HG03103 (cell line): Measurements from ENCODE around the gene AATF.

Source experiments
- ATAC-seq: cut with Tn5 transposase; IDR thresholded peaks from one replicate; pipeline ENCODE4 v1.9.1; 2021; ENCODE audit warnings: low read depth; ENCODE audit not compliant: unreplicated experiment

AATF gene

DNA sequence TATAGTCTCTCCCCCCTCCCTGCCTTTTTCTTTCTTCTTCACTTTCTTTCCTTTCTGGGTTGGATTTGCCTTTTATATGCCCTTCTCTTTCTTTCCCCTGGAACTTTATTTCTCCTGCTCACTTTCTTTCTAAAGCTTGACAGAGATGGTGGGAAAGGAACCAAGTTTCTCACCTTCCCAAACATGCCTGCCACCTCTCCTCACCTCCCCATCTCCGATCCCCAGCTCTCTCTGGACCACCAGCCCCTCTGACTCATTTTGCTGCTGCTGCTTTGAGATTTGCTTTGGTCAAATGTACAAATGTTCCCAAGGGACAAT is 18.2 kb upstream of the AATF start:
- ATAC-seq, result no peak

DNA sequence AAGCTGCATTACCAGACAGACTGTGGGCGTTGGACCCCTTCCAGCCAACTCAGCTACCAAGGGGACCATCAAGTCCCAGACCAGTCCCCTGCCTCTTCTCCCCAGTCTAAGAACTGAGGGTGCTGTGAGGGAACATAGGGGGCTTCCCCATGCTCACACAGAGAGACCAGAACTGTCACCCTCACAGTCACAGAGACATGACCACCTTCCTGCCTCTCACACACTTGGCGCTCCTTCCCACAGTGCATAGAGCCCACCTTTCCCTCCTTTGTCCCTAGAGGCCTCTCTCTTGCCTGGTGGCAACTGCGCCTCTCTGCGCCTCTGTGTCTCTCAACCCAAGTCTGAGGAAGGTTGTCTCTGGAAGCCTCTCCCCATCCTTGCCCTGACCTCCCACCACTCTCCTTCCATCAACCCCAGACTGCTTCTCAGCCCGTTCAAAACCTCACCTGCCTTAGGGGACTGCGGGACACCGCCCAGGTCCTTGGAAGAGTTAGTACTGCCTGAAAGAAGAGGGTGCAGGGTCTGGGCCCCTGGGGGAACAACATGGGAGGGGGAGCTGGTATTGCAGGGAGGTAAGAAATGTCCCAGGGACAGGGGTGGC is 17.6 kb upstream of the AATF start:
- no peak for ATAC-seq

DNA sequence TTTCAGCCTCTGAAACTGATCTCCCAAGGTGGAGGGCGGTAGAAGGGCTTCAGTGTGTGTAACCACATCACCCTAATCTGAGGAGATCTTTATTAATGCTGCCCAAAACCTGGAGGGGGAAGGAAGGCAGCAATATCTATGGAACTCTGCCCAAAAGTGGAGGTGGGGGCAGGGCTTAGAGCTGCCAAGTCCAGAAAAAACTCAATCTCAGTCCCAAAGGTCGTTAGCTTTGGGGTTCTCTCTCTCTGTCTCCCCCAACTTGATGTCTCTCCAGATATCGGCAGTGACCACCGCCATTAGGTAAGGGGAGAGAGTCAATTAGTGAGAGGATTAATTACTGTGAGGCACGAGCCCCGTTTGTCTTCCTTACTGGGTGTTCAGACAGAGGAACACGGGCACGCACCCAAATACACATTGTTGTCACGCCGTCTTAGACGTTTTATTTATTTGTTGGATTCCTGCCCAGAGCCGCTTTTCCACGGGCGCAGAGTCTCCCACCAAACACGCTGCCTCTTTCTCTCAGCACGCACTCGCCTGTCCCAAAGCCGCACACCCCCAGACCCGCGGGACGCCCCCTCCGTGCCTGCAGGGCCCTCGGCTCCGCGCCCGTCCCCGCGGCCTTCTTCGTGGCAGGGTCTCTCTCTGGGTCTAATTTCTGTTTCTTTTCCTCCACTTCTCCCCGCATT is 16.9 kb upstream of the AATF start:
- ATAC-seq, result no peak

DNA sequence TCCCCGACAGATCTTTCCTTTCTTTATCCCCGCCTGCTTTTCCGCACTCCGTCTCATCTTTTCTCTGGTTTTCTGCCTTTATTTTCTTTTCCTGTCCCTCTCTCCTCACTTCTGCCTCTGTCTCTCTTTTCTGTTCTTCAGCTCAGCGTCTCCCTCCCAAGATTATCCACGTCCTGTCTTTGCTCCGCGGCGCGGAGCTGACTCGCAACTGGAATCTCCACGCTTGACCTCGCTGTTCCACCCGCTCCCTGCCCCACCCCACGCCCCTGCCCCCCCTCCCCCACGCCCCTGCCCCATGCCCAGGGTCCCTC is 16.4 kb upstream of the AATF start:
- no peak for ATAC-seq

DNA sequence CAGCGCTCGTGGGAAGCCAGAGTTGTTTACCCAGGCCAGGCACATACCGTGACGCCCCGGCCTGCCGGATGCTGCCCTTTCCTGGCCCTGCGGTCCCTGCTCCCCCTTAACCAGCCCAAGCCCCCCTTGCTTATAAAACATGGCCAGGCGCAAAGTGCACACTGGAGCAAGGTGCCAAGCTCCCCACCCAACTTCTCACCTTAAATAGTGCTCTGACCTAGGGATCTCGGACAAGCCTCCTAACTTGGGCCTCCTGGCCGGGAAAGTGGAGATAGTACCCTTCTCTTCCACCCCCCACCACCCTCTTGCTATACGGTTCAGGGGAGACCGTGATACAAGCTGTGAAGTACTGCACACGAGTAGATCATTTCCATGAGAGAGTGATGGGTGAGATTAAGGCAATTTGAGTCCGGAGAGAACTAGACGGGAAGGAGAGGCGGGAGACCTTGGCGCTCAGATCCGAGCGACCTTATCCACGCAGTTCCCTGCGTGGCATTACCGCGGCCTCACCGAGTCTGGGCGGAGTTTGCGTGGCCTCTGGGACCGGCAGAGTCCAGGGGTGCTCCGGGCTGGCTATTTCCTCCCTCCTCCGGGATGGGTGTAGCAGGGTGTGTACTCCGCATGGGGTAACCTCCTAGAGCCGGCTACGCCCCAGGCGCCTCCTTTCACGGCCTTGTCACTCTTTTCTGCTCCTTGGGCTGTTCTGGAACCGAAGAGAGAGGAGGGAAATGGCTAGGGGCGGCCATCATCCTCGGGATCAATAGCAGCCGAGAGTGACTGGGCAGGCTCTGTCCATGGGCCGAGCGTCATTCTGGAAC is 15.9 kb upstream of the AATF start:
- ATAC-seq, result no peak

DNA sequence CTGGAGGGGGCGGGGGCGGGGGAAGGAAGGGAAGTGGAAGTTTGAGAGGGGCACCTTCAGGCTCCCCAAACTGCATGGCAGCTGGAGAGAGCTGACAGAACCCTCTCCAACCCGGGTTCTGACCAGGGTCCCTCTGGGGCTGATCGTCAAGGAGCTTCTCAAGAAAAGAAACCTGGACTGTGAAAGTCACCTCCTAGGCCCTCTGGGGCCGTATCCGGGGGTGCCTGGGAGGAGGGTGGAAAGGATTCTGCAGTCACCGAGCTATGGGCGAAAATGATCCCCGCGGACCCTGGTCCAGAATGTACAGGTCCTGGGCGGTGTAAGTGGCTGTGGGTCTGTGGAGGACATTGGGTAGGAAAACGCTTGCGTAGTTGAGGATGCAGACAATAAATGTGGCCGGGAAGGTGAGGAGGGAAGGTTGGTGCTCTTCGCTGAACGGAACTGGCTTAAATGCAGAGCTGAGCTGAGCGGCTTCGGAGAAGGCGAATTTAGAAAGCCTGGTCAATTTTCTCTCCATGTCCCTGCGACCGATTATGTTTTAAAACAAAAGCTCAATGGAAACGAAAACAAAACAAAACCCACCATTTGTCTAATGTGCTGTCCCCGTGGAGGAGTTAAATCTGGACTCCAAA is 15.1 kb upstream of the AATF start:
- no peak for ATAC-seq

DNA sequence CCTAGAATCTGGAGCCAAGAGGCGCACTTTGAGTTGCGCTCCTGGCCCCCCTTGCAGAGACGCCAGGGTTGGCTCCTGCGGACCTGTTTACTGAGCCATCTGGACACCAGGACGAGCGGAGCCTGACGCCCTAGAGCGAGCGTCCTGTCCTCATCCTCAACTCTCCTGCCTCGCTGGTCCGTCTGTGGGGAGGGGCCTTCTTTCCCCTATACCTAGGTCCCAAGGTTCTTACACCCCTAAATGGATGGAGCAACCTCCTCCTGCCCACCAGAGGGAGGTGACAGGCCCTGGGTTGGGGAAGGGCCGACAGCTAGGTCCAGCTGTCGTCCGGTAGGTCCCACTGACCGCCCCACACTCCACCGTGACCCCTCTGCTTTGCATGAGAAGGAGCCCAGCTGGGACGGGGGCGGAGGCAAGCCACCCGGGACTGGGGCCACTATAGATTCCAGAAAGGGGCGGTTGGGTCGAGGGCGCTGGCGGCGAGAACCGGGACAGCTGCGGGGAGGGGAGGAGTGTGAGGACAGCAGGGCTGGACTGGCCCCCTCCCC is 14.5 kb upstream of the AATF start:
- no peak for ATAC-seq

DNA sequence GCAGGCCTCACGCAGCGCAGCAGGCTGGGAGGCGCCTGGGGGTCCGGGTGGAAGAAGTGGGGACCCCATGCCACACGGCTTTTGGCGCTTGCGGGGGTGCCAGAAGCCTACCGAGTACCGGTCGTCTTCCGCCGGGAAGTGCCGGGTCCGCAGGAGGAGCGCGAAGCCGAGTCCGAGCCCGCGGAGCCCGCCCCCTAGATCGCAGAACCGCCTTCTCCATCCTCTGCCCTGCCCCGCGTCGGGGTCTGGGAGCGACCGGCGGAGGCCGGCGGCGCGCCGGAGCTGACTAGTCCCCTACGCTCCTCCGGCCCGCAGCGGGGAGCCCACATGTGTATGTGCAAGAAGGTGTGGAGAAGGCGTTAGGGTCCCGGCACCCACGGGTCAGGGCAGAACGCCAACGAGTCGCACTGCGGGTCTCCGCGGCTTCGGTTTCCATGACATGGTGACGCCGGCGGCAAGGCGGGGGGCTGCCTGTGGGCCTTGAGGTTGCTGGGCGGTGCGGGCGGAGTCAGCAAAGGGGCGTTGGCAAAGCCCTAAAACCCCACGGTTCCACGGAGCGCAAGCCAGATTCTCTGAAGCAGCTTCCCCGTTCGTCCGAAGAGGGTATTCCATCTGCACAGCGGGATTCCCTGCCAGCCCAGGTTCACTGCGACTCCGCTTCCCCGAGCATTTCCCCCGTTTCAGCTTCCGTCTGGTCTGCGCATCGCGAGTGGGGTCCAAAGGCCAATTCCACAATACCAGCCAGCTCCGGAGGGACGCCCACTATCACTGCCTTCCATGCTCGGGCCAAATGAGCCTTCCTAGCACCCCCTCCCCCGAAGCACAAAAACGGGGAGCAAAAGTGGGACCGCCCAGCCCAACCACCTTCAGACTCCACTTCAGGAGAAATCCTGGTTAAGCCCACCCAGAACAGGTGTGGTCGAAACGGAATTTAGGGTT is 13.8 kb upstream of the AATF start:
- no peak for ATAC-seq

DNA sequence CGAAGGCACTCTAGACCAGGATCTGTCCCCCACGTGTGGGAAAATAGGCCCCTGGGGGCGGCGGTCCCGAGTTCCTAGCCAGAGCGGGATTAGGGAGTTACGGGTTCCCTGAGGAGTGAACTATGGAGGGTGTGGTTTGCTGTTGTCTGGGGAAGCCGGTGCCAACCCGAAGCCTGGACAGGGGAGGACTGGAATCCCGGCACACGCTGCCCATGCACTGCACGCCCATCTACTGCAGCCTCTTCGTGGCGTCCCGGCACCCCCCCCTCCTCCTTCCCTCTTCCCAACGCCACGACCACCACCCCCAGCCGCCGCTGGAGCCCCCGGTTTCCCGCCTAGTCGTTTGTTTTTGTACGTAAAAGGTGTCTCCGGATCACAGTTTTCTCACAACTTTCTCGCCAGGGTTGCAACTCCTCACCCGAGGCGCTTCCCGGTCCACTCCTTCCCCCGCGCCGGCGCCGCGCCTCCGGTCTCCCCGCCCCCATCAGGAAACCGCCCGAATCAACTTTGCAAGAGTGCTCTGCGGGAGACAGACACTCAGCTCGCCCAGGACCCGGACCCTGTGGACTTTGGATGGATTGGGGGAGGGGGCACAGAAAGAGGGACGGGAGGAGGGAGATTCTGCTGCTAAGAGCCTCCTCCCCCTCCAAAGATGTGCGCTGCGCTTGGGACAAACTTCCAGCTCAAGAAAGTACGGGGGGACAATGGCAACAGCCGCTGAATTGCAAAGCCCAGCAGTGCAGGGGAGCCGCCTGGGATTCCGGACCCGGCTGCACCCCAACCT is 12.9 kb upstream of the AATF start:
- ATAC-seq, result no peak

DNA sequence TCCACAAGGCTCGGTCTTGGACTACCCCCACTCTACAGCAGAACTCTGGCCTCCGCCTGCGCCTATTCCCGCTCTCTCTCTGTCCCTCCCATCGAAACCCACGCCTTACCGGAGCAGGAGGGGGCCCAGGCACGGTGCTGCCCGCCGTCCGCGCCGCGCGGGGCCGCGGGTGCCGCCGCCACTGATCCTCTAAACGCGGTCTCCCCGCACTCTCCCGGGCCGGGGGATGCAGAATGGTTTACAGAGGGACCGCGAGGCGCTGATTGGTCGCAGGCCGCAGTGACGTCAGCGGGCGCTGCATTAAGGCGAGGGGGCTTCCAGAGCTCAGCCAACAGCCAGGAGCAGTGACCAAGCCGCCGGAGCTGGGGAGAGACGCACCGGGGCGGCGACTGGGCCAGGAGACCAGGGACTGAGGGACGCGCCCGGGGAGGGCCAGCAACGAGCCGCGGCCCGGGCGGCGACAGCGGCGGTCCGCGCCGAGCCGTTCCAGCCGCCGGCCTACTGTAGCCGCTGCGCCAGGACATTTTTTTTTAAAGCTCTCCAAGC is 12.2 kb upstream of the AATF start:
- no peak for ATAC-seq

DNA sequence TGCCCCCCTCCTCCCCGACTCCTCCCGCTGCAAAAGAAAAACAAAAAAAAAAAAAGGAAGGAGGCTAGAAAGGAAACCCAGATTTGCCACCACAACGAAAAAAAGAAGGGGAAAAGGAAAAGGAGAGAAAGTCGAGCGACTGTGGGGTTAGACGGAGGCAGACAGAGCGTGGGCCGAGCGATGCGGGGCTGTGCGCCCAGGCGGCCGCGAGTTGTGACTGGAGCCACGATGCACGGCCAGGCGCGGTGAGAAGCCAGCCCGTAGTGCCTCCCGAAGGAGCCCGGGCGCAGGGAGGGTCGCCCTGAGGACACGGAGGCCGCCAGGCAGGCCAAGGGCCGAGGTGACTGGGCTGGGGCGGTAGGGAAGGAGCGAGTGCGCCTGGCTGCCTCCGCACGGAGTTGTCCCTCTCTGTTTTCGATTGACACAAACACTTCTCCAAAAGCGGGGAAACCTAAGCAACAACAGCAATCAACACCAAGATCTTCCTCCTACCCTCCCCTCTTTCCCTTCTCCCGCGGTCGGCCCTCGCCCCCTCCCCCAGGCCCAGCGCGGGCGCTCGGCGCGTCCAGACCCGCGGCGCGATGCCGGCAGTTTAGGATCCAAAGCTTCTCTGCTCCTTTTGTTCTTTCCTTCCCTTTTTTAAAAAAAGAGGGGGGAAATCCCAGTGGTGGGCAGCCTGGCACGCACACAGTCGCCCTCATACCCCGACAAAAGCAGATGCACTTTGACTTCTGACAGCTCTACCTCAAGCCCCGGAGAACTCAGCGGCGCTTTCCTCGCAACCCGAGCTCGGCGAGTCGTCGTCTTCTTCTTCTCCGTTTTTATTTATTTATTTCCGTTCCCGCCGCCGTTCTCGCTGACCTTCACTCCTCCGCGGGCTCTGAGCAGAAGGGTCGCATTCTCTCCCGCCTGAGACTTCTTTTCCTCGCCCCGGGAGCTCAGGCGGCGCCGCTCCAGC is 11.5 kb upstream of the AATF start, which contains the start of gene LHX1:
Gene LHX1, plus strand, starts transcription at position 475 of the 958 bp plus-strand sequence. CDS start 723 bp downstream, outside the sequence.
- ATAC-seq, result no peak

DNA sequence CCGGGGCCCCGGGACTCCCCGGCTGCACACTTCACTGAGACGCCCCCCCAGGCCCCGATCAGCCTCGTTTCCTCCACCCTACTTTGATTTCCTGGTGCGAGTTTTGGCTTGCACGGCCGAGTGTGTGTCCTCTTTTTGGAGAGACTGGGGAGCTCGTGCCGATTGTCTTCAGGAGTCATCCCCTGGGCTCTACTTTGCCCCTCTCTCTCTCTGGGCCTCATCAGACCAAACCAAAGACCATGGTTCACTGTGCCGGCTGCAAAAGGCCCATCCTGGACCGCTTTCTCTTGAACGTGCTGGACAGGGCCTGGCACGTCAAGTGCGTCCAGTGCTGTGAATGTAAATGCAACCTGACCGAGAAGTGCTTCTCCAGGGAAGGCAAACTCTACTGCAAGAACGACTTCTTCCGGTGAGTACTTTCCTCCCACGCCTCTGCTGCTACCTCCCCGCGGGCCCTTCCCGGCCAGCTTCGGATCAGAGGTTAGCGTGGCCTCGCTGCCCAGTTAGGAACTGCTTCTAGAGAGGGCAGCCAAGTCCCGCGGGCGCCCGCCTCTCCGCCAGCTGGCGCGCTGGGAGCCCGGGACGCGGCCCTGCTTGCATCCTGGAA is 10.7 kb upstream of the AATF start:
- no peak for ATAC-seq

DNA sequence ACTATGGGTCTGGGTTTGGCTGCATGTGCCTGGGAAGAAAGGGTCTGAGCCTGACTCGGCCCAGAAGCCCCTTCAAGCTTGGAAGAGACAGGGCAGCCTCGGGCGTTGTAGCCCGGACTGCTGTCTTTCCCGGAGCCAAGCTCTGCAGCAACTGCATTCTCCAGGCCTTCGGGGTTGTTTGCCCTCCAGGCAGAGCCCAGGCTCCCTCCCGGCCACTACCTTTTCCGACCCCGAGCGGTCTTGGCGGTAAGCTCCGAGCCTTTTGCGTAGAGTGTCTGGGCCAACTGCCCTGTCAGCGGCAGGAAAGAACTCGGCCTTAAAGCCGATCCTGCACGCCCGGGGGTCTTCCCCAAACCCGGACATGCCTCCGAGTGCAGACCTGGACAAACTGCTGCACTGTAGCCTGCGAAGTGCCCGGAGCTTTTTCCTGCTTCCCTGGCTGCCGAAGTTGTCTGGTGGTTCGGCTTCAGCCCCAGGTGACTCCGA is 10.1 kb upstream of the AATF start:
- ATAC-seq, result no peak

DNA sequence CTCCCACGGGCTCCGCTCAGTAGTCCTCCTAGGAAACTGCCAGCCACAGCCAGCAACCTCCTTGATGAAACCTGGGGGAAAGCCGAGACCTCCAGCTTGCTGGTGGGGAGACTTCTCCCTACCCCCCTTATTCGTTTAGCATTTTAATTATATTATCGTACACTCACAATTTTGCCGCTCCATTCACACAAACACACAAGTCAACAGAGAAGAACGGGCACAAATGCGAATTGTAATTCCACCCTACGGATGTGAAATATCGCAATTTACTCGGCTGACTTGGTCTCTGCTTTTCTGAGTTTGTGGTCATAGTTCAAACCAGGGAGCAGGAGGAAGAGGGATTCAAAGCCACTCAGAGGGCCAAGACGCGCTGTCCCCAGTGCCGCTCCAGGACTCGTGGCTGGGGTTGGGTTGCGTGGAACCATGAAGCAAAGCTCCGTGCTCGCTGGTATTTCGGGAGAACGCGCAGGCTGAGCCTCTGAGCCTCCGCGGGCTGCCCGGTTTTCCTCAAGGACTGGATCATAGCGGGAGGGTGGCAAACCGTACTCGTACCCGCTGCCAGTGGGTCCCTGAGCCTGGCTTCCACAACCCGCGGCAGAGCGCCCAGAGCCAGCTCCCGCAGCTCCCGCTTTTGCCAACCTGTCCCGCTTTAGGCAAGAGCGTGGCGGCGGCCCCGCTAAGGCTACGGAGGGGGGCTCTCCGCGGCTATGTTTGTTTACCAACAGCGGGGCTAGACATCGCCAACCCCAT is 9.5 kb upstream of the AATF start:
- ATAC-seq, result no peak

DNA sequence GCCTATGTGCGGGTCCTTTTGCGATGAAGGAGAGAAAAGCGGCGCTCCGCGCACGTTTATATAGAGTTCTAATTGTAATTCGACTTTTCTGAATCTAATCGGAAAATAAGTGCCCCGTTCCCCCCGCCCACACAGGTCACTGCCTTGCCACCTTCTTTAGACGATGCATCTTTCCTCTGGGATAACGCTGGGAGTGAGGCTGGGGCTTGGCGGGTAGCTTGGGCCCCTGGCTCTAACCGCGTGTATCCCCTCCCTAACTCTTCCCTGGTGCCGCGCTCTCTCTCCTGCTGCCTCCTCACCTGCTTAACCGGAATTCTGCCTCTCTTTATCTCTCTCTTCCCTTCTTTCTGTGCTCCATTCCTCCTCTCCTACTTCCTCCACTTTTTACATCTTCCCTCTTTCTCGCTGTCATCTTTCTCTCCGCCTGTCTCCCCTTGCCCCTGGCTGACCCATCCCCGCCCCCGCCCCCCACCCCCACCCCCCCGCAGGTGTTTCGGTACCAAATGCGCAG is 8.9 kb upstream of the AATF start:
- ATAC-seq, result no peak
